CD8-positive, alpha-beta memory T cell (primary cell): ENCODE results near the gene KCNIP3. TPM values are rescaled to one million over a fixed set of nuclear protein-coding genes. Genes with fewer than 3 reads are reported as not detected.

ENCODE experiments used
- CTCF ChIA-PET: fragments of 350-600 bp; sonication (Branson Sonifier 250); formaldehyde crosslinking; loops from one replicate; lab custom pipeline; 2021; ENCODE audit warnings: antibody characterized with exemption; lab: Charles Lee
- POLR2A ChIA-PET: fragments of 350-600 bp; sonication (Branson Sonifier 250); formaldehyde crosslinking; loops from one replicate; lab custom pipeline; 2021; ENCODE audit warnings: antibody characterized with exemption; lab: Charles Lee
- DNase-seq, 5 donors: peaks; one replicate each; pipeline versions ENCODE4 v3.0.0 to v3.0.0-alpha.2; 2020 to 2022; ENCODE audit warnings: mixed read lengths in 1 of 5
- H3K27ac ChIP-seq: one replicate; pipeline ENCODE4 v1.7.0; 2013; ENCODE audit warnings: low read depth, mild to moderate bottlenecking, low read length, moderate library complexity
- H3K27me3 ChIP-seq: 2 replicates; pipeline ENCODE4 v1.7.0; 2013; ENCODE audit warnings: low read length, mild to moderate bottlenecking; ENCODE audit not compliant: insufficient read depth, poor library complexity, severe bottlenecking
- H3K36me3 ChIP-seq: 2 replicates; pipeline ENCODE4 v1.7.0; 2013; ENCODE audit warnings: mild to moderate bottlenecking, low read length, moderate library complexity; ENCODE audit not compliant: insufficient read depth
- H3K4me1 ChIP-seq: 2 replicates; pipeline ENCODE4 v1.7.0; 2013; ENCODE audit warnings: mild to moderate bottlenecking, low read length, moderate library complexity; ENCODE audit not compliant: insufficient read depth
- H3K4me3 ChIP-seq: 2 replicates; pipeline ENCODE4 v1.7.0; 2013; ENCODE audit warnings: mild to moderate bottlenecking, low read length
- H3K9me3 ChIP-seq: 2 replicates; pipeline ENCODE4 v1.7.0; 2013; ENCODE audit warnings: mild to moderate bottlenecking, low read length
- H3K27ac Mint-ChIP-seq, 8 donors: one replicate each; pipeline ENCODE4 v1.8.0; 2020 to 2021; ENCODE audit warnings: mixed read lengths in 8 of 8, mild to moderate bottlenecking in 6 of 8, inconsistent platforms in 3 of 8, moderate library complexity in 3 of 8
- H3K27me3 Mint-ChIP-seq, 2 donors: one replicate each; pipeline ENCODE4 v1.8.0; 2020 to 2021; ENCODE audit warnings: mixed read lengths in 2 of 2, mild to moderate bottlenecking in 1 of 2, moderate library complexity in 1 of 2
- H3K36me3 Mint-ChIP-seq, 3 donors: one replicate each; pipeline ENCODE4 v1.8.0; 2020 to 2021; ENCODE audit warnings: mixed read lengths in 3 of 3, inconsistent platforms in 1 of 3, mild to moderate bottlenecking in 1 of 3
- H3K4me1 Mint-ChIP-seq, 3 donors: one replicate each; pipeline ENCODE4 v1.8.0; 2020 to 2021; ENCODE audit warnings: mixed read lengths in 3 of 3, inconsistent platforms in 1 of 3, mild to moderate bottlenecking in 1 of 3
- H3K4me3 Mint-ChIP-seq, 7 donors: one replicate each; pipeline ENCODE4 v1.8.0; 2020 to 2021; ENCODE audit warnings: mixed read lengths in 7 of 7, mild to moderate bottlenecking in 6 of 7, moderate library complexity in 4 of 7, inconsistent platforms in 2 of 7
- H3K9me3 Mint-ChIP-seq, 5 donors: one replicate each; pipeline ENCODE4 v1.8.0; 2020 to 2022; ENCODE audit warnings: mixed read lengths in 5 of 5, mild to moderate bottlenecking in 3 of 5, moderate library complexity in 2 of 5, inconsistent platforms in 1 of 5
- polyA plus RNA-seq: library from polyadenylated mRNA; unstranded; fragments of 300-500 nt; fragmentation: Illumina TruSeq; gene quantifications from one replicate; pipeline ENCODE4 v1.2.3, GENCODE V29; 2021
- total RNA-seq, 2 experiments: library from RNA; stranded (reverse); gene quantifications; one replicate each; pipeline ENCODE4 v1.2.3, GENCODE V29; 2021

The KCNIP3 gene
- total and polyA plus RNA-seq, 3 experiments from 2014 or later = not detected

DNA sequence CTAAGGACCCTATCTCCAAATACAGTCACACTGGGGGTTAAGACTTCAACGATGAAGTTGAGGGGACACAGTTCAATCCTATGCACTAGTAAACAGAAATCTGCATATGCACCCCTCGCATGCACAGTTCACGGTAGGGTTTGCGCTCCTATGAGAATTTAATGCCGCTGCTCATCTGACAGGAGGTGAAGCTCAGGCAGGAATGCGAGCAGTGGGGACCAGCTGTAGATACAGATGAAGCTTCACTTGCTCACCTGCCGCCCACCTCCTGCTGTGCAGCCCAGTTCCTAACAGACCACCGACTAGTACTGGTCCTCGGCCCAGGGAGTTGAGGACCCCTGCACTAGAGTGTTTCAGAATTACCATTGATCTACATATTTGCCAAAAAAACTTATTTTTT, 65.3 kb downstream of the KCNIP3 start:
- H3K4me3 Mint-ChIP-seq = no peak overlapping the region
- no peak overlapping the region for H3K4me3 ChIP-seq
- H3K36me3 ChIP-seq = no peaks in the 10 kb centered on the region
- DNase-seq = no peak
- H3K9me3 ChIP-seq = no peaks in the 10 kb centered on the region
- H3K27ac Mint-ChIP-seq = no peak overlapping the region
- ChIA-PET POLR2A (no interaction called here), CTCF (interaction anchor here (1.0 kb wide), 1 partner anchor 17 kb away, joined by 4 read pairs; no protein-coding TSS in a partner anchor)
- H3K9me3 Mint-ChIP-seq = no peaks in the 10 kb centered on the region
- H3K27me3 Mint-ChIP-seq = peaks cover 7 to 20% of the 10 kb centered on the region in 2 donors
- no peaks in the 10 kb centered on the region for H3K27me3 ChIP-seq
- H3K4me1 Mint-ChIP-seq = no peaks in the 10 kb centered on the region
- no peaks in the 10 kb centered on the region for H3K36me3 Mint-ChIP-seq
- H3K4me1 ChIP-seq = no peaks in the 10 kb centered on the region
- H3K27ac ChIP-seq = no peak overlapping the region

DNA sequence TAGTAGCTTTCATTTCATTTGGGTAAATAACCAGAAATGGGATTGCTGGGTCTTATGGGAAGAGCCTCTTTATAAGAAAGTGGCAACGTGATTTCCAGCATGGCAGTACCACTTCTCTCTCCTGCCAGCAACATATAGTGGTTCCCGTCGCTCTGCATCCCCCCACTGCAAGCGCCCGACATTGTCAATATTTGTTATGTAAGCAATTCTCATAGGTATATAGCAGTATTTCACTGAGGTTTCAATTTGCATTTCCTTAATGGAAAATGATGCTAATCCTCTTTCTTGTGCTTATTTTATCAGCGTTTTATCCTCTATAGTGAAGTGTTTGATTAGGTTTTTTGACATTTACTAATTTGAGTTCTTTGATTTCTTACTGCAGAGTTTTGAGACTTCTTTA, 69.4 kb downstream of the KCNIP3 start:
- Histone ChIP-seq H3K36me3 (no peaks in the 10 kb centered on the region), H3K9me3 (no peaks in the 10 kb centered on the region), H3K4me3 (no peak overlapping the region), H3K27ac (no peak overlapping the region), H3K4me1 (no peaks in the 10 kb centered on the region), H3K27me3 (no peaks in the 10 kb centered on the region)
- CTCF ChIA-PET = no interaction called here
- Mint-ChIP-seq H3K4me1 (no peaks in the 10 kb centered on the region), H3K27ac (no peak overlapping the region), H3K27me3 (peaks cover 4 to 7% of the 10 kb centered on the region in 2 donors), H3K36me3 (no peaks in the 10 kb centered on the region), H3K4me3 (no peak overlapping the region), H3K9me3 (peaks cover 0 to 6% (median 1%) of the 10 kb centered on the region in 5 donors)
- no peak for DNase-seq
- POLR2A ChIA-PET = no interaction called here

DNA sequence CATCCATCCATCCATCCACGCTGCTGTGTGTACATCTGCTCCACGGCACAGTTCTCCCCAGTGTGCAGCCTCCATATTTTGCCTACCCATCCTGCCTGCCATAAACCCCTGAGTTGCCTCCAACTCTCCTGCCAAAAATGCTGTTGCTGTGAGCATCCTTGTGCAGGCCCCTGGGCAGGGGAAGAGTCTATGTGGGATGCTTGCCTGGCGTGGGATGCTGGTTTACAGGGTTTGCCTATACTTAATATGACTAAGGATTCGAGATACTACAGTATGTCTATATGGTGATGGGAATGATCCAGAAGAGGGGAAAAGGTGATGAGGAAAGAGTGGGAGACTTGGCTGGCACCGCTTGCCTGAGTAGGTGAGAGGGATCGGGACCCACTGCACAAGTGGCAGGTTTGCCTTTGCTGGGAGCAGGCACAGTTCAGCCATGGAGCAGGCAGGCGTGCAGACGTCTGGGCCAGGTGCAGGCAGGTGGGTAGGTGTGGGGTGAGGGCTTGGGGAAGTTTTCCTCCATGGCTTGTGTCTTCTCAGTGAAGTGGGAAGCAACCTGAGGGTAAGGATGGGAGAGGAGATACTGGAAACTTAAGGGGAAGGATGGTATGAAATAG, 75.2 kb downstream of the KCNIP3 start:
- H3K36me3 ChIP-seq = no peaks in the 10 kb centered on the region
- ChIA-PET POLR2A (no interaction called here), CTCF (no interaction called here)
- H3K9me3 ChIP-seq = no peaks in the 10 kb centered on the region
- H3K27ac Mint-ChIP-seq = peak overlapping the region in 1 of 8 donors; percentile 48
- no peaks in the 10 kb centered on the region for H3K36me3 Mint-ChIP-seq
- H3K27me3 ChIP-seq = no peaks in the 10 kb centered on the region
- DNase-seq = no peak
- no peak overlapping the region for H3K4me3 ChIP-seq
- H3K27me3 Mint-ChIP-seq = peaks cover 15 to 30% of the 10 kb centered on the region in 2 donors
- no peak overlapping the region for H3K27ac ChIP-seq
- H3K4me1 Mint-ChIP-seq = no peaks in the 10 kb centered on the region
- H3K4me1 ChIP-seq = no peaks in the 10 kb centered on the region
- peaks cover 0 to 7% (median 3%) of the 10 kb centered on the region in 5 donors for H3K9me3 Mint-ChIP-seq
- no peak overlapping the region for H3K4me3 Mint-ChIP-seq

DNA sequence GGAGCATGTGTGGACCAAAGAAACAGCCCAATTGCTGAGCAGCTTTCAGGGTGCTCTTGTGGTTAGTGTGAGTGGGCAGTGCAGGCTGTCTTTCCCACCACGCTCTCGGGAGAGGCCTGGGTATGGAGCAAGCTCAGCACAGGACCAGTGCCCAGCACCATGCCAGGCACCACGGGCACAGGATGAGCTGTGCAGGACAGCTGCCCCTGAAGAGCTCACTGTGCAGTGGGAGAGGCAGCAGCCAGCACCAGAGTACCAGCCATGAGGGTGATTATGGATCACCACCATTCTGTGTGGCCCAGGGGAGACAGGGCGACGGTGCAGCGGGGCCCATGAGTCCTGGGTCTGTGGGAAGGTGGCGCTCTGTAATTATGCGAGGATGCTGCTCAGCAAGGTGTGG, 75.7 kb downstream of the KCNIP3 start:
- Mint-ChIP-seq H3K36me3 (no peaks in the 10 kb centered on the region), H3K4me3 (no peak overlapping the region), H3K27ac (no peak overlapping the region), H3K27me3 (peaks cover 15 to 29% of the 10 kb centered on the region in 2 donors), H3K4me1 (no peaks in the 10 kb centered on the region), H3K9me3 (peaks cover 0 to 7% (median 3%) of the 10 kb centered on the region in 5 donors)
- no peaks in the 10 kb centered on the region for H3K9me3 ChIP-seq
- ChIA-PET CTCF (no interaction called here), POLR2A (no interaction called here)
- H3K27ac ChIP-seq = no peak overlapping the region
- no peaks in the 10 kb centered on the region for H3K36me3 ChIP-seq
- no peaks in the 10 kb centered on the region for H3K27me3 ChIP-seq
- no peak for DNase-seq
- H3K4me3 ChIP-seq = no peak overlapping the region
- H3K4me1 ChIP-seq = no peaks in the 10 kb centered on the region

DNA sequence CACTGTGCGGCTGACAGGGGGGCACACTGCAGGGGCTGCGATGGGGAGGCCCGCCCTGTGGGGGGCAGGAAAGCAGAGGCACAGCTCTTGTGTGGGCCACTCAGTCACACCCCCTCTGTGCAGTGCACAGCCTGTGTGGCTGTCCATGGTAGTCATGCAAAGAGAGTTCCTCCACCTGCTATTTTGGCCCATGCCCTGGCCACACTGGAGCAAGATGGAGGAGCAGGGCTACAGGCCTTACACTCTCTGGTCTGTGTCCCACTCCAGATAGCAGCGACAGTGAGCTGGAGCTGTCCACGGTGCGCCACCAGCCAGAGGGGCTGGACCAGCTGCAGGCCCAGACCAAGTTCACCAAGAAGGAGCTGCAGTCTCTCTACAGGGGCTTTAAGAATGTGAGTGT, 76.9 kb downstream of the KCNIP3 start:
- H3K4me3 Mint-ChIP-seq = no peak overlapping the region
- no peaks in the 10 kb centered on the region for H3K4me1 Mint-ChIP-seq
- H3K27me3 Mint-ChIP-seq = peaks cover 13 to 29% of the 10 kb centered on the region in 2 donors
- no peak overlapping the region for H3K27ac Mint-ChIP-seq
- no peak overlapping the region for H3K27ac ChIP-seq
- no peaks in the 10 kb centered on the region for H3K4me1 ChIP-seq
- peaks cover 0 to 7% (median 3%) of the 10 kb centered on the region in 5 donors for H3K9me3 Mint-ChIP-seq
- POLR2A ChIA-PET = no interaction called here
- H3K36me3 Mint-ChIP-seq = no peaks in the 10 kb centered on the region
- no peak overlapping the region for H3K4me3 ChIP-seq
- no peaks in the 10 kb centered on the region for H3K27me3 ChIP-seq
- no peaks in the 10 kb centered on the region for H3K9me3 ChIP-seq
- DNase-seq = no peak
- CTCF ChIA-PET = no interaction called here
- H3K36me3 ChIP-seq = no peaks in the 10 kb centered on the region

DNA sequence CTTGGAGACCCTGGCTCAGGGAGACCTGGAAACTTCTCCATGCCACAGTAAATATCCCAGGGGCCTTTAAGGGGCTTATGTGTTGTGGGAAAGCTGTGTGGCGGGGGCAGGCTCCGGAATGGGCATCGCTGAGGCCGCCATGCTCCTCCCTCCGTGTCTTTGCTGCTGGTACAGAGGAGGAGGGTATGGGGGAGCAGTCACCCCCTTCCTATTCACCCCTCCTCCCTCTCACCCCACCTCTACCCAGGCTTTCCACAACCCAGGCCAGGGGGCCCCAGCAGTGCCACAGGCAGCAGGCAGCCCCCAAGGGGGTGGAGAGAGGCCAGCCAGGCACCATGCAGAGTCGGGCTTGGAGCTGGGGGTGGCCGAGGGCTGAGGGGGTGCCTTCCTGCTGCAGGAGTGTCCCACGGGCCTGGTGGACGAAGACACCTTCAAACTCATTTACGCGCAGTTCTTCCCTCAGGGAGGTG, 77.3 kb downstream of the KCNIP3 start:
- Histone ChIP-seq H3K4me1 (no peaks in the 10 kb centered on the region), H3K27ac (no peak overlapping the region), H3K36me3 (no peaks in the 10 kb centered on the region), H3K4me3 (no peak overlapping the region), H3K27me3 (no peaks in the 10 kb centered on the region), H3K9me3 (no peaks in the 10 kb centered on the region)
- Mint-ChIP-seq H3K4me3 (no peak overlapping the region), H3K4me1 (no peaks in the 10 kb centered on the region), H3K9me3 (peaks cover 0 to 7% (median 3%) of the 10 kb centered on the region in 5 donors), H3K36me3 (no peaks in the 10 kb centered on the region), H3K27me3 (peaks cover 10 to 29% of the 10 kb centered on the region in 2 donors), H3K27ac (no peak overlapping the region)
- DNase-seq = no peak
- CTCF ChIA-PET = no interaction called here
- POLR2A ChIA-PET = no interaction called here

DNA sequence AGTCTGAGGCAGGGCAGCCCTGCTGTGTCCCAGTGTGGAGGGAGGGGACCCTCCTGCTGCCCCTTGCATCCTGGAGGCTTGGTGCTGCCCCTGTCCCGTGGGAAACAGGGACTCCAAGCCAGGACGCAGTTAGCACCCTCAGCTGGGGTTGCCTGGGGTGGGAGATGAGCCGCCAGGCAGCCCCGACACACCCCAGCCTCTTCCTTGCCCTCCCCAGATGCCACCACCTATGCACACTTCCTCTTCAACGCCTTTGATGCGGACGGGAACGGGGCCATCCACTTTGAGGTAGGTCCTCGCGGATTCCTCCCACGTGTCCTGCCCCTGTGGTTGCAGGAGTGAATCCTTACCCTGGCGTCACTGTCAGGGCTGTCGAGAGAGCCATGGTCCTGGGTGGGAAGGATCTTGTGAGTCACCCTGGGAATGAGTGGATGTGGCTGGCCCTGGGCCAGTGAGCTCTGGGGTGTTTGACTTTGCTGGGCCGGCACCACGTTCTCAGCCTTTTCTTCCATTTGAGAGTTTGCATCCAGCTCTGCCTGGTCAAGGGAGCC, 77.8 kb downstream of the KCNIP3 start:
- peaks cover 0 to 7% (median 3%) of the 10 kb centered on the region in 5 donors for H3K9me3 Mint-ChIP-seq
- no peak overlapping the region for H3K27ac Mint-ChIP-seq
- H3K4me3 ChIP-seq = no peak overlapping the region
- CTCF ChIA-PET = no interaction called here
- no peaks in the 10 kb centered on the region for H3K36me3 Mint-ChIP-seq
- peaks cover 13 to 29% of the 10 kb centered on the region in 2 donors for H3K27me3 Mint-ChIP-seq
- H3K27me3 ChIP-seq = no peaks in the 10 kb centered on the region
- POLR2A ChIA-PET = no interaction called here
- no peaks in the 10 kb centered on the region for H3K4me1 ChIP-seq
- no peaks in the 10 kb centered on the region for H3K4me1 Mint-ChIP-seq
- no peaks in the 10 kb centered on the region for H3K36me3 ChIP-seq
- no peak overlapping the region for H3K27ac ChIP-seq
- H3K4me3 Mint-ChIP-seq = no peak overlapping the region
- no peak for DNase-seq
- H3K9me3 ChIP-seq = no peaks in the 10 kb centered on the region

DNA sequence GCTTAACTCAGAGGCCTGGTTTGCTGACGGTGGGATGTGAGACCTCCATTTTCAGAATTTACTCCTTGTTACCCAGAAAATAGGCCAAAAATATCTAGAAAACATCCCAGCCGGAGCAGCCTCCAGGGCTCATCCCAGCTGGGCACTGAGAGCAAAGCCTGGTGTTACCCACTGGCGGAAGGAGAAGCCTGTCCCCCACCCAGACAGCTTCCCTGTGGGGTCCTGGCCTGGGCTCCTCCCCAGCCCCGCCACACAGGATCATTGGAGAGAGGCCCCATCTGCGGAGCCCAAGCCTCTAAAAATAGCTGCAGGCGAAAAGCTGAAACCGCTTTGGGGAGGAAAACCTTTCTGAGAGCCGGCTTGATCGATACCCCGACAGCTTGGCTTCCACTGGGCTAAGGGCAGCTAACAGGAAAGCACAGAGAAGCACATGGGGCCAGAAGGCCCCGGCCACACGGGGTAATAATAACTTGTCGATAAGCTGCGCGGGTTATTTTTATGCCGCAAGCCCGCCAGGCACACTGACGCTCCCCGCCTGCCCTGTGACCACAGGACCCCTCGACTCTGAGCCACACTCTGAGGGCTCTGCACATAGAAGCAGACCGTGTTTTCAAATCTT, 78.5 kb downstream of the KCNIP3 start:
- DNase-seq = no peak
- H3K4me1 ChIP-seq = no peaks in the 10 kb centered on the region
- H3K4me3 ChIP-seq = no peak overlapping the region
- POLR2A ChIA-PET = no interaction called here
- H3K36me3 ChIP-seq = no peaks in the 10 kb centered on the region
- H3K27me3 Mint-ChIP-seq = peaks cover 14 to 29% of the 10 kb centered on the region in 2 donors
- H3K4me3 Mint-ChIP-seq = no peak overlapping the region
- no peaks in the 10 kb centered on the region for H3K27me3 ChIP-seq
- H3K36me3 Mint-ChIP-seq = no peaks in the 10 kb centered on the region
- peaks cover 0 to 7% (median 3%) of the 10 kb centered on the region in 5 donors for H3K9me3 Mint-ChIP-seq
- no peak overlapping the region for H3K27ac ChIP-seq
- CTCF ChIA-PET = no interaction called here
- no peaks in the 10 kb centered on the region for H3K4me1 Mint-ChIP-seq
- H3K9me3 ChIP-seq = no peaks in the 10 kb centered on the region
- H3K27ac Mint-ChIP-seq = no peak overlapping the region
